ENCODE measurements around the gene OR7G3.

- TF ChIP-seq CTCF (IDR thresholded peaks at IDR 0.05) (no peak), EZH2 (IDR thresholded peaks at IDR 0.05; ENCODE audit: borderline replicate concordance, insufficient read depth, low read depth, low read length, poor library complexity, severe bottlenecking) (no peak)
Observed at GRCh38 chr19:9130965-9131364, 4.2 kb upstream of the OR7G3 start.

Measured in B cell (primary cell).